GM10266 (cell line): ENCODE data around the gene RHOBTB1.

Experiments used
- DNase-seq: peaks from one replicate; pipeline ENCODE4 v3.0.0; 2012; ENCODE audit errors: extremely low spot score
- CTCF ChIP-seq: IDR thresholded peaks from 2 replicates; pipeline ENCODE4 v1.5.1; 2012; ENCODE audit warnings: mild to moderate bottlenecking, low read depth; ENCODE audit not compliant: control insufficient read depth, insufficient read depth; ENCODE audit errors: missing control alignments

RHOBTB1 gene

GRCh38 chr10:60951272-60951724, 7.3 kb upstream of the RHOBTB1 start:
- TF ChIP-seq CTCF: no peak
- no peak for DNase-seq

GRCh38 chr10:60950300-60950699, 6.3 kb upstream of the RHOBTB1 start:
- DNase-seq: no peak
- no peak for TF ChIP-seq CTCF

- DNase-seq: no peak
- TF ChIP-seq CTCF: no peak
Observed at GRCh38 chr10:60948851-60949250, 4.9 kb upstream of the RHOBTB1 start.

GRCh38 chr10:60944910-60945297, 919 bp upstream of the RHOBTB1 start:
- DNase-seq: no peak

GRCh38 chr10:60943316-60944057, 498 bp downstream of the RHOBTB1 start:
- no peak for TF ChIP-seq CTCF
- DNase-seq: peak; percentile 34

More at GRCh38 chr10:60944910-60945297, 919 bp upstream of the RHOBTB1 start:
- no peak for TF ChIP-seq CTCF

GRCh38 chr10:60942788-60943315, 1.1 kb downstream of the RHOBTB1 start:
- TF ChIP-seq CTCF: no peak
- peak; percentile 57 for DNase-seq

- no peak for TF ChIP-seq CTCF
- DNase-seq: no peak
Observed at GRCh38 chr10:60942134-60942787, 1.7 kb downstream of the RHOBTB1 start.
